K562 (cell line): Measurements from ENCODE around the gene TMEM156. TPM values are rescaled to one million over a fixed set of nuclear protein-coding genes. Genes with fewer than 3 reads are reported as not detected.

ENCODE experiments used
- ATAC-seq: fragments of 200-7000 bp; cut with Tn5 transposase; 3 replicates; pipeline ENCODE4 v1.9.1; 2020; ENCODE audit warnings: moderate library complexity
- BruUV-seq: library from RNA; stranded (reverse); fragments of 400-500 nt; replicated peaks from 2 replicates; lab custom pipeline; 2021; lab: Mats Ljungman, UMichigan
- CTCF ChIA-PET: fragments of 300-600 bp; formaldehyde crosslinking; extraction: SDS; loops from one replicate; lab custom pipeline; 2021; ENCODE audit warnings: low intra/inter-chr PET ratio; lab: Yijun Ruan, JAX
- POLR2A ChIA-PET: fragments of 300-600, 350-650 bp; sonication (Branson Sonifier 250); formaldehyde crosslinking; extraction: SDS; loops from one replicate; lab custom pipeline; 2021; ENCODE audit warnings: antibody characterized with exemption, inconsistent platforms; lab: Yijun Ruan, JAX
- DNase-seq, 4 experiments: peaks; one replicate each; pipeline versions ENCODE4 v3.0.0 to v3.0.0-alpha.2; 2011 to 2018; ENCODE audit warnings: low spot score in 3 of 4, mixed read lengths in 3 of 4; ENCODE audit errors: extremely low read depth in 1 of 4
- FAIRE-seq: peaks from 2 replicates; lab custom pipeline; 2011; peaks lifted over from hg19 to GRCh38; lab: Jason Lieb, UNC
- H2AFZ ChIP-seq: 2 replicates; pipeline ENCODE4 v1.6.0; 2011; ENCODE audit warnings: low read depth, low read length, control low read depth, inconsistent platforms
- H3K27ac ChIP-seq: fragments of 200-600 bp; 3 replicates; pipeline ENCODE4 v1.8.0; 2011; ENCODE audit warnings: low read depth, mild to moderate bottlenecking, control low read depth, inconsistent platforms, low read length, moderate library complexity, mixed read lengths; ENCODE audit errors: extremely low read depth
- H3K27me3 ChIP-seq, 2 experiments: fragments of 300-600 bp in 1 of 2; 2 replicates in 1 of 2; 3 replicates in 1 of 2; pipeline versions ENCODE4 v1.6.0 to v1.8.0; 2011; ENCODE audit warnings: inconsistent platforms in 2 of 2, low read length in 2 of 2, mild to moderate bottlenecking in 1 of 2, mixed read lengths in 1 of 2, moderate library complexity in 1 of 2; ENCODE audit not compliant: control insufficient read depth in 2 of 2, insufficient read depth in 2 of 2
- H3K36me3 ChIP-seq: fragments of 300-600 bp; 3 replicates; pipeline ENCODE4 v1.8.0; 2011; ENCODE audit warnings: mild to moderate bottlenecking, low read length, inconsistent platforms; ENCODE audit not compliant: control insufficient read depth, insufficient read depth
- H3K4me1 ChIP-seq, 2 experiments: fragments of 200-600 bp in 1 of 2; replicated peaks in 1 of 2; 2 replicates in 1 of 2; 3 replicates in 1 of 2; pipeline versions ENCODE4 v1.5.1 to v1.8.0; 2011; ENCODE audit warnings: inconsistent platforms in 2 of 2, low read length in 2 of 2, mild to moderate bottlenecking in 1 of 2, mixed read lengths in 1 of 2, moderate library complexity in 1 of 2; ENCODE audit not compliant: control insufficient read depth in 2 of 2, insufficient read depth in 2 of 2
- H3K4me2 ChIP-seq: 2 replicates; pipeline ENCODE4 v1.6.1; 2011; ENCODE audit warnings: low read length, control low read depth, inconsistent platforms, mixed read lengths; ENCODE audit not compliant: insufficient read depth
- H3K4me3 ChIP-seq: fragments of 200-600 bp; sonication (generic), shearing (Covaris generic); 2 replicates; pipeline ENCODE4 v1.5.1; 2016; ENCODE audit warnings: control low read depth, inconsistent platforms
- H3K79me2 ChIP-seq: fragments of 200-600 bp; 3 replicates; pipeline ENCODE4 v1.8.0; 2011; ENCODE audit warnings: low read length, inconsistent platforms; ENCODE audit not compliant: control insufficient read depth, insufficient read depth
- H3K9ac ChIP-seq, 2 experiments: 2 replicates each; pipeline versions ENCODE4 v1.6.0 to v1.6.1; 2011; ENCODE audit warnings: low read depth in 2 of 2, low read length in 2 of 2, control low read depth in 1 of 2, inconsistent platforms in 1 of 2, mild to moderate bottlenecking in 1 of 2, mixed read lengths in 1 of 2; ENCODE audit not compliant: insufficient read depth in 1 of 2
- H3K9me1 ChIP-seq: one replicate; pipeline ENCODE4 v1.6.0; 2011; ENCODE audit warnings: inconsistent platforms, mild to moderate bottlenecking, low read length, moderate library complexity; ENCODE audit not compliant: control insufficient read depth, insufficient read depth
- H3K9me3 ChIP-seq: replicated peaks from 2 replicates; pipeline ENCODE4 v1.5.1; 2011; ENCODE audit warnings: low read depth, low read length, inconsistent platforms; ENCODE audit not compliant: control insufficient read depth, insufficient read depth
- H4K20me1 ChIP-seq: replicated peaks from 2 replicates; pipeline ENCODE4 v1.6.1; 2011; ENCODE audit warnings: low read length, inconsistent platforms, mixed read lengths; ENCODE audit not compliant: control insufficient read depth, insufficient read depth
- ATF1 ChIP-seq, 2 experiments: fragments of 450-650 bp in 1 of 2; IDR thresholded peaks; 2 replicates each; pipeline ENCODE4 v1.6.1; 2016; ENCODE audit warnings: missing compliant biosample characterization in 1 of 2, missing genetic modification characterization in 1 of 2
- BRD9 ChIP-seq: fragments of 450-650 bp; IDR thresholded peaks from 2 replicates; pipeline ENCODE4 v1.6.1; 2018; ENCODE audit warnings: low read depth; ENCODE audit not compliant: partially characterized antibody
- CXXC5 ChIP-seq: fragments of 250-450 bp; sonication (Bioruptor Pico); IDR thresholded peaks from 2 replicates; pipeline ENCODE4 v1.8.0; 2022; ENCODE audit warnings: inconsistent platforms, mild to moderate bottlenecking, moderate library complexity
- E2F1 ChIP-seq: sonication (generic); formaldehyde crosslinking; IDR thresholded peaks from 2 replicates; pipeline ENCODE4 v1.8.1; 2023; ENCODE audit warnings: mild to moderate bottlenecking, missing genetic modification reagents, moderate library complexity
- LCOR ChIP-seq: sonication (generic); formaldehyde crosslinking; IDR thresholded peaks from 2 replicates; pipeline ENCODE4 v1.8.0; 2022; ENCODE audit warnings: mild to moderate bottlenecking, missing genetic modification reagents
- MTF1 ChIP-seq: fragments of 250-450 bp; sonication (Bioruptor Pico); IDR thresholded peaks from 2 replicates; pipeline ENCODE4 v1.9.0; 2021; ENCODE audit warnings: moderate library complexity, mild to moderate bottlenecking, inconsistent platforms, borderline replicate concordance
- REST ChIP-seq, 2 experiments: fragments of 450-650 bp; formaldehyde crosslinking in 1 of 2; IDR thresholded peaks; 2 replicates each; pipeline versions ENCODE4 v1.4.0 to v1.6.1; 2014 to 2020; ENCODE audit warnings: mild to moderate bottlenecking in 2 of 2, borderline replicate concordance in 1 of 2, low read depth in 1 of 2
- SRSF7 ChIP-seq: fragments of 200-400 bp; formaldehyde crosslinking; optimal IDR thresholded peaks from 2 replicates; pipeline ENCODE3; 2017; ENCODE audit warnings: mild to moderate bottlenecking, low read depth, low read length
- ZNF143 ChIP-seq: sonication (generic); formaldehyde crosslinking; IDR thresholded peaks from 2 replicates; pipeline ENCODE4 v1.9.0; 2022; ENCODE audit warnings: mild to moderate bottlenecking, missing genetic modification reagents
- ZNF395 ChIP-seq: fragments of 200-800 bp; sonication (Bioruptor generic); IDR thresholded peaks from 2 replicates; pipeline ENCODE4 v1.6.1; 2017; ENCODE audit warnings: missing genetic modification characterization, missing compliant biosample characterization
- WGBS: fragments of 100-300 bp; shearing (Covaris generic); methylation state at CpG from one replicate; pipeline ENCODE4 v1.1.6; 2016; ENCODE audit warnings: low coverage, mixed read lengths; ENCODE audit not compliant: insufficient coverage; ENCODE audit errors: missing lambda C conversion rate; 5-methylcytosine and 5-hydroxymethylcytosine counted together
- in situ Hi-C: fragments of 300-500 bp; cut with MboI; formaldehyde crosslinking; loops from 4 replicates; pipeline ENCODE4 v1.15.0; 2018; ENCODE audit warnings: inconsistent platforms, mixed read lengths
- intact Hi-C: fragments of 100-400 bp; cut with micrococcal nuclease; formaldehyde crosslinking; loops from 2 replicates; pipeline ENCODE4 v1.14.2; 2022
- polyA plus RNA-seq, 8 experiments: library from polyadenylated mRNA; depleted of rRNA in 4 of 8; stranded (reverse) in 5 of 8; unstranded in 3 of 8; fragments of >200 nt; fragmentation: Nextera tagmentation in 2 of 8; fragmentation: Illumina TruSeq in 1 of 8; extraction: Ambion mirVana in 2 of 8; extraction: Trizol in 1 of 8; gene quantifications; 2 replicates each; pipeline versions ENCODE4 v1.2.1 to v1.2.3, GENCODE V29; 2011 to 2014; ENCODE audit warnings: inconsistent platforms in 1 of 8, missing spikeins in 1 of 8
- total RNA-seq, 7 experiments: library from RNA; depleted of rRNA in 6 of 7; stranded (reverse); fragments of >200 nt in 6 of 7; fragmentation: Illumina TruSeq in 2 of 7; extraction: Trizol in 2 of 7; gene quantifications; 2 replicates each; pipeline versions ENCODE4 v1.2.1 to v1.2.3, GENCODE V29; 2011 to 2021; ENCODE audit warnings: low replicate concordance in 1 of 7

Gene TMEM156
- total and polyA plus RNA-seq, 9 of the 15 experiments (the other 6 are each of a cell fraction or from before 2014, with no cell fraction given), result 3.5 to 9.6 (median 6.4) TPM

GRCh38 chr4:39048311-39048710 is 16.1 kb upstream of the TMEM156 start (continued):
- no peak for TF ChIP-seq ZNF143 (CRISPR knock-in tag)
- TF ChIP-seq BRD9, result no peak
- no peak for TF ChIP-seq CXXC5
- no peak for TF ChIP-seq LCOR (CRISPR knock-in tag)
- no peak for TF ChIP-seq ATF1 (CRISPR knock-in tag; IDR thresholded peaks at IDR 0.05)
- no peak for TF ChIP-seq ATF1 (tag; IDR thresholded peaks at IDR 0.05)
- no peak for TF ChIP-seq SRSF7
- no peak for TF ChIP-seq E2F1 (CRISPR knock-in tag)
- TF ChIP-seq MTF1, result no peak

- H3K79me2 ChIP-seq, result peaks cover 31% of the 10 kb centered on the region
- in situ Hi-C loops, result no loop called here
- DNase-seq (no peak), FAIRE-seq (no peak), ATAC-seq (no peak)
- H3K36me3 ChIP-seq, result no peaks in the 10 kb centered on the region
- intact Hi-C loops, result loop anchor here (5.0 kb wide), 1 partner anchor 145 kb away; no protein-coding TSS in a partner anchor
- H3K9me3 ChIP-seq, result no peaks in the 10 kb centered on the region
- no peak overlapping the region for H3K4me2 ChIP-seq
- ChIA-PET CTCF (interaction anchor here (0.6 kb wide), 1 partner anchor 661 kb away, joined by 3 read pairs; no protein-coding TSS in a partner anchor), POLR2A (no interaction called here)
- H3K9ac ChIP-seq, result no peak overlapping the region
- H3K27me3 ChIP-seq, result no peaks in the 10 kb centered on the region
- no peaks in the 10 kb centered on the region for H3K9me1 ChIP-seq
- H3K4me1 ChIP-seq, result peaks cover 0 to 18% of the 10 kb centered on the region in 2 experiments; a peak in 4 of 5 replicates
- no peak overlapping the region for H3K4me3 ChIP-seq
- no peak overlapping the region for H2AFZ ChIP-seq
- H4K20me1 ChIP-seq, result no peaks in the 10 kb centered on the region
- H3K27ac ChIP-seq, result no peak overlapping the region
- WGBS, result 80% methylated on average over 2 of the region's 2 CpGs
- no TSS peak for BruUV-seq
- TF ChIP-seq ZNF395 (CRISPR knock-in tag) (no peak), REST (IDR thresholded peaks at IDR 0.05; ENCODE audit: borderline replicate concordance) (no peak), REST (CRISPR knock-in tag; IDR thresholded peaks at IDR 0.05; ENCODE audit: low read depth) (no peak)
Observed at GRCh38 chr4:39047681-39048080, 15.5 kb upstream of the TMEM156 start.
